Measurements from ENCODE around the gene DLGAP1.

- TF ChIP-seq CTCF (IDR thresholded peaks at IDR 0.05; ENCODE audit: low read depth, low read length, missing input control) = no peak
- no peak for TF ChIP-seq HNF4A (conservative IDR thresholded peaks at IDR 0.05)
- TF ChIP-seq, protein P1, sequence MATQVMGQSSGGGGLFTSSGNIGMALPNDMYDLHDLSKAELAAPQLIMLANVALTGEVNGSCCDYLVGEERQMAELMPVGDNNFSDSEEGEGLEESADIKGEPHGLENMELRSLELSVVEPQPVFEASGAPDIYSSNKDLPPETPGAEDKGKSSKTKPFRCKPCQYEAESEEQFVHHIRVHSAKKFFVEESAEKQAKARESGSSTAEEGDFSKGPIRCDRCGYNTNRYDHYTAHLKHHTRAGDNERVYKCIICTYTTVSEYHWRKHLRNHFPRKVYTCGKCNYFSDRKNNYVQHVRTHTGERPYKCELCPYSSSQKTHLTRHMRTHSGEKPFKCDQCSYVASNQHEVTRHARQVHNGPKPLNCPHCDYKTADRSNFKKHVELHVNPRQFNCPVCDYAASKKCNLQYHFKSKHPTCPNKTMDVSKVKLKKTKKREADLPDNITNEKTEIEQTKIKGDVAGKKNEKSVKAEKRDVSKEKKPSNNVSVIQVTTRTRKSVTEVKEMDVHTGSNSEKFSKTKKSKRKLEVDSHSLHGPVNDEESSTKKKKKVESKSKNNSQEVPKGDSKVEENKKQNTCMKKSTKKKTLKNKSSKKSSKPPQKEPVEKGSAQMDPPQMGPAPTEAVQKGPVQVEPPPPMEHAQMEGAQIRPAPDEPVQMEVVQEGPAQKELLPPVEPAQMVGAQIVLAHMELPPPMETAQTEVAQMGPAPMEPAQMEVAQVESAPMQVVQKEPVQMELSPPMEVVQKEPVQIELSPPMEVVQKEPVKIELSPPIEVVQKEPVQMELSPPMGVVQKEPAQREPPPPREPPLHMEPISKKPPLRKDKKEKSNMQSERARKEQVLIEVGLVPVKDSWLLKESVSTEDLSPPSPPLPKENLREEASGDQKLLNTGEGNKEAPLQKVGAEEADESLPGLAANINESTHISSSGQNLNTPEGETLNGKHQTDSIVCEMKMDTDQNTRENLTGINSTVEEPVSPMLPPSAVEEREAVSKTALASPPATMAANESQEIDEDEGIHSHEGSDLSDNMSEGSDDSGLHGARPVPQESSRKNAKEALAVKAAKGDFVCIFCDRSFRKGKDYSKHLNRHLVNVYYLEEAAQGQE (IDR thresholded peaks at IDR 0.05) = no peak
- TF ChIP-seq MAX (IDR thresholded peaks at IDR 0.05) = no peak
- no peak for TF ChIP-seq TAF1 (conservative IDR thresholded peaks at IDR 0.05)
- no peak for TF ChIP-seq SP1 (IDR thresholded peaks at IDR 0.05)
- no peak for TF ChIP-seq EGR1 (IDR thresholded peaks at IDR 0.05; ENCODE audit: low read depth in 2 of 2)
- TF ChIP-seq YY1 (IDR thresholded peaks at IDR 0.05) = no peak
- no peak for TF ChIP-seq ATF3 (IDR thresholded peaks at IDR 0.05)
- no peak for TF ChIP-seq GABPA (IDR thresholded peaks at IDR 0.05 in 1 of 2, conservative IDR thresholded peaks at IDR 0.05 in 1 of 2)
- TF ChIP-seq RAD21 (IDR thresholded peaks at IDR 0.05) = no peak
- no peak for TF ChIP-seq RXRA (IDR thresholded peaks at IDR 0.05)
- TF ChIP-seq, protein P2, sequence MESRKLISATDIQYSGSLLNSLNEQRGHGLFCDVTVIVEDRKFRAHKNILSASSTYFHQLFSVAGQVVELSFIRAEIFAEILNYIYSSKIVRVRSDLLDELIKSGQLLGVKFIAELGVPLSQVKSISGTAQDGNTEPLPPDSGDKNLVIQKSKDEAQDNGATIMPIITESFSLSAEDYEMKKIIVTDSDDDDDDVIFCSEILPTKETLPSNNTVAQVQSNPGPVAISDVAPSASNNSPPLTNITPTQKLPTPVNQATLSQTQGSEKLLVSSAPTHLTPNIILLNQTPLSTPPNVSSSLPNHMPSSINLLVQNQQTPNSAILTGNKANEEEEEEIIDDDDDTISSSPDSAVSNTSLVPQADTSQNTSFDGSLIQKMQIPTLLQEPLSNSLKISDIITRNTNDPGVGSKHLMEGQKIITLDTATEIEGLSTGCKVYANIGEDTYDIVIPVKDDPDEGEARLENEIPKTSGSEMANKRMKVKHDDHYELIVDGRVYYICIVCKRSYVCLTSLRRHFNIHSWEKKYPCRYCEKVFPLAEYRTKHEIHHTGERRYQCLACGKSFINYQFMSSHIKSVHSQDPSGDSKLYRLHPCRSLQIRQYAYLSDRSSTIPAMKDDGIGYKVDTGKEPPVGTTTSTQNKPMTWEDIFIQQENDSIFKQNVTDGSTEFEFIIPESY (IDR thresholded peaks at IDR 0.05) = no peak
- TF ChIP-seq JUND (IDR thresholded peaks at IDR 0.05) = no peak
These were observed 522.8 kb downstream of the DLGAP1 start for GRCh38 chr18:3932276-3932675.

Measured in liver (tissue), 3 donors.